GM18907 (cell line): ENCODE results near the gene PRDM2.
A peak's percentile ranks its signal among the peaks of the same experiment; 100 is the strongest.
"Not testable (repeated sequence)": the region's sequence is repeated elsewhere in the genome, so short reads cannot be mapped to it uniquely, and the experiment has no call there.

Source experiments
- ATAC-seq: cut with Tn5 transposase; IDR thresholded peaks from one replicate; pipeline ENCODE4 v1.9.1; 2021; ENCODE audit warnings: mild to moderate bottlenecking, moderate library complexity; ENCODE audit not compliant: unreplicated experiment

The PRDM2 gene, protein sequence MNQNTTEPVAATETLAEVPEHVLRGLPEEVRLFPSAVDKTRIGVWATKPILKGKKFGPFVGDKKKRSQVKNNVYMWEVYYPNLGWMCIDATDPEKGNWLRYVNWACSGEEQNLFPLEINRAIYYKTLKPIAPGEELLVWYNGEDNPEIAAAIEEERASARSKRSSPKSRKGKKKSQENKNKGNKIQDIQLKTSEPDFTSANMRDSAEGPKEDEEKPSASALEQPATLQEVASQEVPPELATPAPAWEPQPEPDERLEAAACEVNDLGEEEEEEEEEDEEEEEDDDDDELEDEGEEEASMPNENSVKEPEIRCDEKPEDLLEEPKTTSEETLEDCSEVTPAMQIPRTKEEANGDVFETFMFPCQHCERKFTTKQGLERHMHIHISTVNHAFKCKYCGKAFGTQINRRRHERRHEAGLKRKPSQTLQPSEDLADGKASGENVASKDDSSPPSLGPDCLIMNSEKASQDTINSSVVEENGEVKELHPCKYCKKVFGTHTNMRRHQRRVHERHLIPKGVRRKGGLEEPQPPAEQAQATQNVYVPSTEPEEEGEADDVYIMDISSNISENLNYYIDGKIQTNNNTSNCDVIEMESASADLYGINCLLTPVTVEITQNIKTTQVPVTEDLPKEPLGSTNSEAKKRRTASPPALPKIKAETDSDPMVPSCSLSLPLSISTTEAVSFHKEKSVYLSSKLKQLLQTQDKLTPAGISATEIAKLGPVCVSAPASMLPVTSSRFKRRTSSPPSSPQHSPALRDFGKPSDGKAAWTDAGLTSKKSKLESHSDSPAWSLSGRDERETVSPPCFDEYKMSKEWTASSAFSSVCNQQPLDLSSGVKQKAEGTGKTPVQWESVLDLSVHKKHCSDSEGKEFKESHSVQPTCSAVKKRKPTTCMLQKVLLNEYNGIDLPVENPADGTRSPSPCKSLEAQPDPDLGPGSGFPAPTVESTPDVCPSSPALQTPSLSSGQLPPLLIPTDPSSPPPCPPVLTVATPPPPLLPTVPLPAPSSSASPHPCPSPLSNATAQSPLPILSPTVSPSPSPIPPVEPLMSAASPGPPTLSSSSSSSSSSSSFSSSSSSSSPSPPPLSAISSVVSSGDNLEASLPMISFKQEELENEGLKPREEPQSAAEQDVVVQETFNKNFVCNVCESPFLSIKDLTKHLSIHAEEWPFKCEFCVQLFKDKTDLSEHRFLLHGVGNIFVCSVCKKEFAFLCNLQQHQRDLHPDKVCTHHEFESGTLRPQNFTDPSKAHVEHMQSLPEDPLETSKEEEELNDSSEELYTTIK (N-terminal part only)

GRCh38 chr1:13699936-13700520 lies at the start of gene PRDM2:
PRDM2 (plus strand) TSS chr1:13700188; CDS start chr1:13715606, 15,418 bp downstream.
- ATAC-seq: peak; percentile 42

- ATAC-seq: no peak
Measured at GRCh38 chr1:13651279-13651678, 48.7 kb upstream of the PRDM2 start.

DNA sequence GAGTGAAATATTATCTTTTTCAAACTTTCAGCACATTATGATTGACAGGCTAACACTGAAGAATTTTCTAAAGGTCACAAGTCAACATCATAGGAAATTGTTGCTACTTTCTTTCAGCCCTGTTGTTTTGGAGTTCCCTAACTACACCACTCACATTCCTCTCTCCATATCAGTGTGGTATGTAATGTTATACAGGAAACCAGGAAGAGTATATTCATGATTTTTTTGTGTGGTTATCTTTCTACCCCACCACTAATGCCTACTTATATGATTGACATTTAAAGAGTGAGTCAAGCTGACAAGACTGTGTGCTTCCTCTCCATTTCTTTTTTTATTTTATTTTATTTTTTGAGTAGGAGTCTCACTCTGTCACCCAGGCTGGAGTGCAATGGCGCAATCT lies 47.8 kb upstream of the PRDM2 start:
- ATAC-seq: no peak

DNA sequence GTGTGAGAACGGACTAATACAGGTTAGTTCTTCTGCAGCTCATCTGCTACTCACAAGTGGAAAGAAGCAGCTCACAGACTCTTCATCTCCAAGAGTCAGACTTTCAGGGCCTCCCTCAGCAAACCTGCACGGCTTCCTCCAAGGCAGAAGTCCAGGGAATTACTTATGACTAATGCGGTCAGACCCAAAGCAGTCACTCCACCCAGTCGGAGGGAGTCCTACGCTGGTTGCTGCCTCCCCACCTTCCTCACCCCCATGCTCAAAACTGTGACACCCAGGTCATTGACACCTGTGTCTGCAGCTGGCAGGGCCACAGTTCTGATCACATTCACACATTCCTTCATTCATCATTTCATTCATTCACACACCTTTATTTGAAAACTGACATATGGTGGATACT lies 38.4 kb upstream of the PRDM2 start:
- no peak for ATAC-seq

DNA sequence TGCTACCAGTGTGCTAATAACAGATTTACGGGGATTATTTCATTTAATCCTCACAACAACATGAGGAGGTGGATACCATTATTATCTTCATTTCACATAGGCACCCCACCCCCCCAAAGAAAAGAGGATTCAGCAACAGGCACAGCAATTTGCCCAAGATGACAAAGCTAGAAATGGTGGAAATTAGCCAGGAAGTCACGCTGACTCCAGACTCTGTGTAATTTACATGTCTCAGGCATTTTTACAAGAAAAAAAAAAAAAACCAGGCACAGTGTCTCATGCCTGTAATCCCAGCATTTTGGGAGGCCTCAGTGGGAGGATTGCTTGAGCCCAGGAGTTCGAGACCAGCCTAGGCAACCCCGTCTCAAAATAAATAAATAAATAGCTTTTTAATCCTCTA lies 37.5 kb upstream of the PRDM2 start:
- ATAC-seq: no peak

- no peak for ATAC-seq
Measured at GRCh38 chr1:13663969-13664368, 36.0 kb upstream of the PRDM2 start.

DNA sequence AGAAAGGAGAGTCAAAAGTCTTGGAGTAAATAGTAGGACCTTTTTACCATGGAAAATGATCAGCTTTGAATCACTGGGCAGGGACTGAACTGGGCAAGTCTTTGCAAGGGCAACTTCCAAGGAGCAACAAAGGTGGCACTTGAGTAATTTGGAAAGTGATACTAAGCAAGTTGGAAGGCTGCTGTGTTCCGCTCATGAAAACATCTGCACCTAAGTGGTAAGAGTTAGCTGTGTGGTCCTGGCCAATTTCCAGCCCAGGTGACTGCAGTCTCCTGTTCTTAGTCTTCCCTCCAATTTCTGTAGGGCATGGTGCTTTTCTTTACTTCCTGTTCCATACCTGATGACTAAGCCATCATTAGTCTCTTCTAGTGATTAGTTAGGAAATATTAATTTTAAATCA lies 35.5 kb upstream of the PRDM2 start:
- ATAC-seq: no peak

GRCh38 chr1:13666317-13666716 lies 33.7 kb upstream of the PRDM2 start:
- no peak for ATAC-seq

- ATAC-seq: no peak
Measured at GRCh38 chr1:13667691-13668090, 32.3 kb upstream of the PRDM2 start.

DNA sequence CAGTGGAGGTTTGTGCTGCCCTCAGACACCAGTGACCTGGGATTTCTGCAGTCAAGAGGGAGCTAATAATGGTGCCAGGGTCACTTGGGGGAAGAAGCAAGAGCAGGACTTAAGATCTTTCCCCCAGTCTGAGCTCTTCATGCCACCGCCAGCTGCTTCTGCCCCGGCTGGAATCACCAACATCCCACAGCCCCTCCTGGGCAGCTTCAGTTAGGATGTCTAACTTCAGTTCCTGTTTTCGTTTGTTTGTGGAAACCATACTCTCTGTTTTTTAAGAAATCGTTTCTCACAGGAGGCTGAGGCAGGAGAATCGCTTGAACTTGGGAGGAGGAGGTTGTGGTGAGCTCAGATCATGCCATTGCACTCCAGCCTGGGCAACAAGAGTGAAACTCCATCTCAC lies 25.6 kb upstream of the PRDM2 start:
- no peak for ATAC-seq

DNA sequence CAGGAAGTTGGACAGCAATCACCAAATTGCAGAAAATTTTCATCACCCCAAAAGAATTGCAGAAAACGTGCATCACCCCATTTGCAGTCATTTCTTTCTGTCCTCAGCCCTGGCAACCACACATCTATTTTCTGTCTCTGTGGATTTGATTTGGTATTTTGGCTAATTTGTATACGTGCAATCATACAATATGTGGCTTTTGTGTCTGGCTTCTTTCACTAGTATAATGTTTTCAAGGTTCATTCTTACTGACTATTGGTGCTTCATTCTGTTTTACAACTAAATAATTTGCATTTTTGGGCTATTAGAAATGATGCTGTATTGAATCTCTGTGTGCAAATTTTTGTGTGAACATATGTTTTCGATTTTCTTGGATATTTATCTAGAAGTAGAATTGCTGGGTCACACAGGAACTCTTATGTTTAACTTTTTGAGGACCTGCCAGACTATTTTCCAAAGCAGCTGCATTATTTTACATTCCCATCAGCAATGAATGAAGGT lies 24.8 kb upstream of the PRDM2 start:
- no peak for ATAC-seq

GRCh38 chr1:13677896-13678295 lies 22.1 kb upstream of the PRDM2 start:
- no peak for ATAC-seq

GRCh38 chr1:13679651-13680050 lies 20.3 kb upstream of the PRDM2 start:
- ATAC-seq: no peak

GRCh38 chr1:13680609-13681008 lies 19.4 kb upstream of the PRDM2 start:
- not testable (repeated sequence) for ATAC-seq

GRCh38 chr1:13681921-13682320 lies 18.1 kb upstream of the PRDM2 start:
- no peak for ATAC-seq

DNA sequence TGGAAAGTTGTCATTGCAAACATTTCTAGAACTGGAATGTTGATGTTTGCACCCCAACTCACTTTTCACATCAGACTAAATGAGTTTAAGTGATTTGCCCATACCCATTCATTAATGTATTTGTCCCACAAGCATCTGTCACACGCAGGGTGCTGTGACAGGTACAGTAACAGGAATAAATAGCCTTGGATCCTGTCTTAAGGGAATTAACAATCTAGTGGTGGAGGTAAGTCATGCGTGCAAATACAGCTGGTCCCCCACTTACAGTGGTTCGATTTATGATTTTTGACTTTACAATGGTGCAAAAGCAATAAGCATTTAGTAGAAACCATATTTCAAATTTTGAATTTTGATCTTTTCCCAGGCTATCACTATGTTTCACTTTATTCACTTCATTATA lies 17.5 kb upstream of the PRDM2 start:
- no peak for ATAC-seq

DNA sequence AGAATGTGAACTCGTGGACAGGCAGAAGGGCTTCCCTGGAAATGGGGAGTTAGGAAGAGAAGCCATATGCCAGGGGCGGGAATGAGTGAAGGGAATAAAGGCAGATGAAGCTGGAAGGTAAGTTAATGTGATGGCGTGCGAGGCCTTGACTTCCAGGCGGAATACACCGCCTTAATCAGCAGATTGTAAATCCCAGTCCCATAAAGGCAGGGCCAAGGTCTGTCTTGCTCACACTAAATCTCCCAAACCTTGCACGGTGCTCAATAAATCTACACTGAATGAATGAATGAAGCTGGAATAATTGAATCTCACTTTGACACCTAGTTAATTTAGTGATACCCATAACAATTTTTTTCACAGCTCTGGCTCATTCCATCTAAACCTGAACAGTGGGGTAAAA lies 16.8 kb upstream of the PRDM2 start:
- no peak for ATAC-seq

- ATAC-seq: no peak
Measured at GRCh38 chr1:13687151-13687715, 12.8 kb upstream of the PRDM2 start.

GRCh38 chr1:13693094-13693493 lies 6.9 kb upstream of the PRDM2 start:
- ATAC-seq: not testable (repeated sequence)
